Adrenal gland (tissue), 12 donors: ENCODE results near the gene GPR35. TPM values are rescaled to one million over a fixed set of nuclear protein-coding genes. Genes with fewer than 3 reads are reported as not detected.
A peak's percentile ranks its signal among the peaks of the same experiment; 100 is the strongest.

Experiments
- DNase-seq, 7 donors: peaks; one replicate each; pipeline ENCODE4 v3.0.0-alpha.2; 2019 to 2020
- H3K27ac ChIP-seq, 5 donors: fragments of 200-600 bp; sonication (generic) in 4 of 5; 1 replicate in 3 of 5; 2 replicates in 2 of 5; pipeline versions ENCODE4 v1.5.1 to v1.8.0; 2016 to 2020; ENCODE audit warnings: mild to moderate bottlenecking in 1 of 5
- H3K27me3 ChIP-seq: fragments of 200-600 bp; 2 replicates; pipeline ENCODE4 v1.8.0; 2021
- H3K36me3 ChIP-seq, 2 donors: fragments of 200-600 bp; replicated peaks in 1 of 2; 1 replicate in 1 of 2; 2 replicates in 1 of 2; pipeline versions ENCODE4 v1.5.1 to v1.8.0; 2018 to 2022
- H3K4me1 ChIP-seq, 2 donors: fragments of 200-600 bp; replicated peaks in 1 of 2; 1 replicate in 1 of 2; 2 replicates in 1 of 2; pipeline versions ENCODE4 v1.5.1 to v1.8.0; 2018 to 2021
- H3K4me3 ChIP-seq, 4 donors: fragments of 200-600 bp; sonication (generic) in 3 of 4; one replicate each; pipeline ENCODE4 v1.5.1; 2016 to 2018
- H3K9me3 ChIP-seq, 3 donors: fragments of 200-600 bp; sonication (generic) in 1 of 3; replicated peaks in 1 of 3; 1 replicate in 2 of 3; 2 replicates in 1 of 3; pipeline versions ENCODE4 v1.5.1 to v1.8.0; 2016 to 2021
- POLR2A ChIP-seq, 2 donors: fragments of 450-650 bp; IDR thresholded peaks; one replicate each; pipeline ENCODE4 v1.6.1; 2017; ENCODE audit warnings: antibody characterized with exemption in 2 of 2, mild to moderate bottlenecking in 2 of 2, moderate library complexity in 1 of 2
- WGBS, 4 donors: extraction: QIAGEN DNeasy Blood & Tissue Kit in 2 of 4; methylation state at CpG; one replicate each; pipeline versions ENCODE4 v1.1.5 to v1.1.7; 2013 to 2017; 5-methylcytosine and 5-hydroxymethylcytosine counted together
- intact Hi-C, 2 donors: fragments of 100-400 bp; cut with DNase I; formaldehyde crosslinking; loops; one replicate each; pipeline versions ENCODE4 v1.14.1 to v1.15.0; 2022 to 2023
- polyA plus RNA-seq, 3 donors: library from polyadenylated mRNA; stranded (reverse); fragments of 200-250 nt in 2 of 3; fragments of 350-450 nt in 1 of 3; fragmentation: Illumina TruSeq in 1 of 3; extraction: RNeasy Lipid Tissue Mini Kit (QIAGEN cat#74804) in 1 of 3; gene quantifications; one replicate each; pipeline ENCODE4 v1.2.3, GENCODE V29; 2013 to 2014
- total RNA-seq, 9 donors: library from RNA; depleted of rRNA in 4 of 9; stranded (reverse); fragments of >200 nt in 4 of 9; fragments of 120-200 nt in 1 of 9; fragmentation: NEBNext Ultra II Directional in 1 of 9; extraction: Animal tissue kit (Norgen Biotek cat#: 25700) in 1 of 9; gene quantifications; one replicate each; pipeline versions ENCODE4 v1.1.0 to v1.2.4, GENCODE V29; 2013 to 2023
- TF ChIP-seq, protein P1 (sequence below), 6 experiments: fragments of 450-650 bp in 4 of 6; fragments of 200-600 bp in 2 of 6; sonication (generic) in 1 of 6; IDR thresholded peaks; 1 replicate in 5 of 6; 2 replicates in 1 of 6; pipeline versions ENCODE4 v1.5.1 to v1.8.0; 2016 to 2021; ENCODE audit warnings: antibody characterized with exemption in 6 of 6, mild to moderate bottlenecking in 2 of 6, moderate library complexity in 1 of 6
- donor health status: healthy with polysubstance abuse.
- donor health status: Bipolar disorder and iron deficiency.
- donor health status: DM: yes; HTN: yes; CAD: no.
- donor health status: DM: no; HTN: no; CAD: no.
- donor health status: DM: no; HTN: no; CAD: no.
- donor health status: DM: yes; HTN: yes; CAD: no.

Gene GPR35
- total and polyA plus RNA-seq, 12 donors, result 0.07 to 5.7 (median 1.0) TPM; not detected in 1

DNA sequence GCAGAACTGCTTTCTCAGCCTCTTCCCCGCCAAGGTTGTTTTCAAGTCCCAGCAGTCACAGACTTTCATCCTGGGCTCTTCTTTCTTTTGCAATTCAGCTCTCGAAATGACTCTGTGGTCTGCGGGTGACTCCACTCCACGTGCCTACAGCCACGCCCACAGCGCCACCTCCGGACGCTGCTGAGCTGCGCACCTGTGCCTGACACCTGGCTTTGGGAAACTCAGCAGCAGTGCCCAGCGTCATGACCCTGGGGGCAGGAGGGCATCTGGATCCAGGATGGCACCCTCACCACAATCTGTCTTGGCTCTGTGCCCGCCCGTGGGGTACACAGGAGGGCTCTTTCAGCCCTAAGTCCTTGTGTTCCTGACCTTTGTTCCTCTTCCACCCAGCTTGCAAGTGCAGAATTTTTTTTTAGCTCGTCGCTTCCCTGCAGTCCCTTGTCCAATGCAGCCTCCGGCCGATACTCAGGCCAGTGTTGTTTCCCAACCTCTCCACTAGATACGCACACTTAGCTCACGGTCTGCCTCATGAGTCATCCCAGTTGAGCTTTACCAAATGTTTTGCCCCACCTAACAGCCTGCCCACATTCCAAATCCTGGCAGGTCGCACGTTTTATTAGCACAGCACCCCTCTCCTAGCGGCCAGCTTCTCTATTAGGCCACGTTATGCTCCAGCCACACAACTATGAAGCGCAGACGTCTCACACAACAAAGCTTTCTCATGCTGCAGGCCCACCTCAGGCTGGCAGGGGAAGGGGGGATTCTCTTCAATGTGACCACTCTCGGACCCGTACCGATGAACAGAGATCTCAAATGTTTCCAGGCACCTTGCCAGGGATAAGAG lies 45.3 kb upstream of the GPR35 start:
- H3K36me3 ChIP-seq, result peaks cover 0 to 32% of the 10 kb centered on the region in 2 donors
- peak overlapping the region; percentile 30 to 96 (median 89) for H3K27ac ChIP-seq
- no peaks in the 10 kb centered on the region for H3K27me3 ChIP-seq
- DNase-seq, result peak; percentile 64 to 93 (median 92)
- peak in 1 of 2 donors; percentile 69 for TF ChIP-seq POLR2A (IDR thresholded peaks at IDR 0.05)
- TF ChIP-seq, protein P1, sequence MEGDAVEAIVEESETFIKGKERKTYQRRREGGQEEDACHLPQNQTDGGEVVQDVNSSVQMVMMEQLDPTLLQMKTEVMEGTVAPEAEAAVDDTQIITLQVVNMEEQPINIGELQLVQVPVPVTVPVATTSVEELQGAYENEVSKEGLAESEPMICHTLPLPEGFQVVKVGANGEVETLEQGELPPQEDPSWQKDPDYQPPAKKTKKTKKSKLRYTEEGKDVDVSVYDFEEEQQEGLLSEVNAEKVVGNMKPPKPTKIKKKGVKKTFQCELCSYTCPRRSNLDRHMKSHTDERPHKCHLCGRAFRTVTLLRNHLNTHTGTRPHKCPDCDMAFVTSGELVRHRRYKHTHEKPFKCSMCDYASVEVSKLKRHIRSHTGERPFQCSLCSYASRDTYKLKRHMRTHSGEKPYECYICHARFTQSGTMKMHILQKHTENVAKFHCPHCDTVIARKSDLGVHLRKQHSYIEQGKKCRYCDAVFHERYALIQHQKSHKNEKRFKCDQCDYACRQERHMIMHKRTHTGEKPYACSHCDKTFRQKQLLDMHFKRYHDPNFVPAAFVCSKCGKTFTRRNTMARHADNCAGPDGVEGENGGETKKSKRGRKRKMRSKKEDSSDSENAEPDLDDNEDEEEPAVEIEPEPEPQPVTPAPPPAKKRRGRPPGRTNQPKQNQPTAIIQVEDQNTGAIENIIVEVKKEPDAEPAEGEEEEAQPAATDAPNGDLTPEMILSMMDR (IDR thresholded peaks at IDR 0.05), result peak in 5 of 6 experiments; percentile 36 to 42 (median 36)
- no peak overlapping the region for H3K4me3 ChIP-seq
- 36 to 48% (median 39%) methylated on average over 26 to 27 of the region's 27 CpGs for WGBS, 4 donors
- H3K9me3 ChIP-seq, result no peaks in the 10 kb centered on the region
- peaks cover 36 to 39% of the 10 kb centered on the region in 2 donors for H3K4me1 ChIP-seq
- intact Hi-C loops, result no loop called here

DNA sequence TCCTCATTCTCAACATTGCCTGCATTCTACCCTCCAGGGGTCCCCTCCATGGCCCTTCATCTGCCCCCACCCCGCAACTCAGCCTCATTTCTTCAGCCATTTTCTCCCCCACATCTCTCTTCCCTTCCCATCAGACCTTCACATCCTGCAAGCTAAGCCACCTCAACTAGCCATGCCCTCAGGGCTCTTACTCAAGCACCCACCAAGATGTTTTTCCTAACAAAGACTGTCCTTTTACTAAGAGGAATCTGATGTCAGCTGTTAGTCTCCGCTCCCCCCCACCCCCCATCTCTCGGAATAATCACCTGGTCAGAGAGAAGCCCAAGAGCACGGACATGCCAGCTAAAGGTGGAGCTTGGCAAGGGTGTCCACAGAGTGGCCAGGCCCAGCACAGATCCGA lies 43.5 kb upstream of the GPR35 start:
- Histone ChIP-seq H3K4me1 (peaks cover 43 to 48% of the 10 kb centered on the region in 2 donors), H3K27ac (no peak overlapping the region), H3K9me3 (no peaks in the 10 kb centered on the region), H3K36me3 (peaks cover 0 to 17% of the 10 kb centered on the region in 2 donors), H3K27me3 (no peaks in the 10 kb centered on the region), H3K4me3 (no peak overlapping the region)
- 93 to 100% (median 97%) methylated on average over 4 to 5 of the region's 5 CpGs for WGBS, 4 donors
- intact Hi-C loops, result no loop called here
- no peak for DNase-seq
- TF ChIP-seq, protein P1 (IDR thresholded peaks at IDR 0.05), result no peak
- TF ChIP-seq POLR2A (IDR thresholded peaks at IDR 0.05), result no peak

DNA sequence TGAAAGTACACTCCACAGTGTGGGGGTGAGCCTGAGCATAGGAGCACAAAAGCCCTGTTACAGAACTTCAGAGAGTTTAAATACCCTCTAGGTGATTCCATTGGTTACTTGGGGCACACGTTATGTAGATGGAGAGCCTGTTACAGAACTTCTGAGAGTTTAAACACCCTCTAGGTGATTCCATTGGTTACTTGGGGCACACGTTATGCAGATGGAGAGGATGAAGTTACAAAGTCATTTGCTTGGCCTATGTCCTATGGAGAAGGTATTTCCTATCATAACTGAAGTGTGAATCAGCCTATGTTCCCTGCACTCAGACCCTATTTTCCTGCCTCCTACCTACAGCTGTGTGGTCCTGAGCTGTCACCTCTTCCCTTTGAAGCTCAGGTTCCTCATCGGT lies 42.5 kb upstream of the GPR35 start:
- DNase-seq, result no peak
- TF ChIP-seq, protein P1 (IDR thresholded peaks at IDR 0.05), result no peak
- TF ChIP-seq POLR2A (IDR thresholded peaks at IDR 0.05), result no peak
- Histone ChIP-seq H3K4me1 (peaks cover 49 to 52% of the 10 kb centered on the region in 2 donors), H3K36me3 (peaks cover 0 to 7% of the 10 kb centered on the region in 2 donors), H3K27me3 (no peaks in the 10 kb centered on the region), H3K9me3 (no peaks in the 10 kb centered on the region), H3K4me3 (no peak overlapping the region), H3K27ac (no peak overlapping the region)
- 78 to 95% (median 85%) methylated on average over 3 of the region's 3 CpGs for WGBS, 4 donors
- intact Hi-C loops, result no loop called here

DNA sequence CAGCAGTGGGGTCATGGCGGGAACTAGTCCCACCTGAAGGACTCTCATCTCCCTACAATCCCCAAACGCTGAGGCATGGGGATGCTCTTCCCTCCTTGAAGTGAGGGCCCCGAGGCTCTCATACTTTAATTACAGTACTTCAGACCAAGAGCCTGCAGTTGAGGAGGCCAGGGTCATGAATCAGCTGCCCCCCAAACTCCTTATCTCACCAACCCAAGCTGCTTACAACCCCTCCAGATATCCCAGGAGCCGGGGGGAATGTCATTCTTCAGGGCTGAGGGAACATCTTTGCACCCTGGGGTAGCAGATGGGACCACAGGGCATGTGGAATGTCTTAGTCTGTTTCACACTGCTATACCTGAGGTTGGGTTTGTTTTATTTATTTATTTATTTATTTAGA lies 41.5 kb upstream of the GPR35 start:
- no peak for DNase-seq
- H3K4me1 ChIP-seq, result peaks cover 45 to 51% of the 10 kb centered on the region in 2 donors
- WGBS, 4 donors, result 85 to 100% (median 94%) methylated on average over 3 to 4 of the region's 4 CpGs

More for the DNA sequence above, 41.5 kb upstream of the GPR35 start:
- H3K27me3 ChIP-seq, result no peaks in the 10 kb centered on the region
- no peak overlapping the region for H3K4me3 ChIP-seq
- intact Hi-C loops, result no loop called here
- no peaks in the 10 kb centered on the region for H3K36me3 ChIP-seq
- no peak overlapping the region for H3K27ac ChIP-seq
- TF ChIP-seq, protein P1 (IDR thresholded peaks at IDR 0.05), result no peak
- no peak for TF ChIP-seq POLR2A (IDR thresholded peaks at IDR 0.05)
- H3K9me3 ChIP-seq, result no peaks in the 10 kb centered on the region
